Endothelial cell of umbilical vein (primary cell): ENCODE data around the gene ZBTB4. TPM values are rescaled to one million over a fixed set of nuclear protein-coding genes. Genes with fewer than 3 reads are reported as not detected.
A peak's percentile ranks its signal among the peaks of the same experiment; 100 is the strongest.

ENCODE experiments used
- BruUV-seq: library from RNA; stranded (reverse); fragments of 400-500 nt; replicated peaks from 2 replicates; lab custom pipeline; 2021; lab: Mats Ljungman, UMichigan
- CTCF ChIA-PET: fragments of 300-600, 350-600 bp; sonication (Branson Sonifier 250); formaldehyde crosslinking; loops from one replicate; lab custom pipeline; 2021; ENCODE audit warnings: antibody characterized with exemption, inconsistent platforms; lab: Charles Lee
- POLR2A ChIA-PET: fragments of 300-600, 350-600 bp; sonication (Branson Sonifier 250); formaldehyde crosslinking; loops from one replicate; lab custom pipeline; 2021; ENCODE audit warnings: antibody characterized with exemption, inconsistent platforms; lab: Charles Lee
- DNase-seq: peaks from one replicate; pipeline ENCODE4 v3.0.0-alpha.2; 2011; ENCODE audit warnings: low read depth, low spot score
- FAIRE-seq: peaks from 2 replicates; lab custom pipeline; 2011; peaks lifted over from hg19 to GRCh38; lab: Jason Lieb, UNC
- H2AFZ ChIP-seq: 2 replicates; pipeline ENCODE4 v1.6.0; 2012; ENCODE audit warnings: low read depth, low read length, control low read depth, inconsistent platforms
- H3K27ac ChIP-seq: 2 replicates; pipeline ENCODE4 v1.5.1; 2011; ENCODE audit warnings: low read depth, mild to moderate bottlenecking, control low read depth, low read length, moderate library complexity; ENCODE audit not compliant: insufficient read depth
- H3K27me3 ChIP-seq, 2 experiments: 2 replicates each; pipeline versions ENCODE4 v1.6.0 to v1.6.1; 2011; ENCODE audit warnings: low read length in 2 of 2, mixed read lengths in 1 of 2; ENCODE audit not compliant: control insufficient read depth in 2 of 2, insufficient read depth in 2 of 2
- H3K36me3 ChIP-seq, 2 experiments: 2 replicates in 1 of 2; 3 replicates in 1 of 2; pipeline ENCODE4 v1.5.1; 2011; ENCODE audit warnings: low read length in 2 of 2, mild to moderate bottlenecking in 1 of 2, moderate library complexity in 1 of 2; ENCODE audit not compliant: control insufficient read depth in 2 of 2, insufficient read depth in 2 of 2; ENCODE audit errors: extremely low read depth in 1 of 2
- H3K4me1 ChIP-seq: 3 replicates; pipeline ENCODE4 v1.5.1; 2011; ENCODE audit warnings: mild to moderate bottlenecking, low read length; ENCODE audit not compliant: control insufficient read depth, insufficient read depth; ENCODE audit errors: extremely low read depth
- H3K4me2 ChIP-seq: 2 replicates; pipeline ENCODE4 v1.6.1; 2011; ENCODE audit warnings: low read length, control low read depth, mixed read lengths; ENCODE audit not compliant: insufficient read depth
- H3K4me3 ChIP-seq, 3 experiments: fragments of 200-600 bp in 1 of 3; sonication (generic), shearing (Covaris generic) in 1 of 3; replicated peaks in 1 of 3; 2 replicates each; pipeline ENCODE4 v1.5.1; 2011 to 2016; ENCODE audit warnings: control low read depth in 3 of 3, low read length in 3 of 3, mild to moderate bottlenecking in 2 of 3, inconsistent platforms in 1 of 3, low read depth in 1 of 3, moderate library complexity in 1 of 3; ENCODE audit not compliant: insufficient read depth in 1 of 3
- H3K79me2 ChIP-seq: 2 replicates; pipeline ENCODE4 v1.6.0; 2012; ENCODE audit warnings: low read length, inconsistent platforms; ENCODE audit not compliant: control insufficient read depth, insufficient read depth
- H3K9ac ChIP-seq: replicated peaks from 2 replicates; pipeline ENCODE3; 2011; ENCODE audit warnings: low read length, control low read depth; ENCODE audit not compliant: insufficient read depth; ENCODE audit errors: extremely low read depth
- H3K9me1 ChIP-seq: replicated peaks from 3 replicates; pipeline ENCODE4 v1.6.0; 2011; ENCODE audit warnings: mild to moderate bottlenecking, low read length; ENCODE audit not compliant: control insufficient read depth, insufficient read depth; ENCODE audit errors: extremely low read depth
- H3K9me3 ChIP-seq: replicated peaks from 2 replicates; pipeline ENCODE4 v1.5.1; 2012; ENCODE audit warnings: low read length, inconsistent platforms; ENCODE audit not compliant: control insufficient read depth, insufficient read depth
- H4K20me1 ChIP-seq: replicated peaks from 2 replicates; pipeline ENCODE3; 2011; ENCODE audit warnings: mild to moderate bottlenecking, low read length; ENCODE audit not compliant: control insufficient read depth, insufficient read depth; ENCODE audit errors: extremely low read depth
- EZH2 ChIP-seq: IDR thresholded peaks from 2 replicates; pipeline ENCODE4 v1.6.1; 2012; ENCODE audit warnings: borderline replicate concordance, low read depth, mild to moderate bottlenecking, moderate library complexity, low read length, inconsistent platforms; ENCODE audit not compliant: severe bottlenecking
- FOS ChIP-seq: IDR thresholded peaks from 2 replicates; pipeline ENCODE4 v1.6.1; 2011; ENCODE audit warnings: mild to moderate bottlenecking, low read length, moderate library complexity, borderline replicate concordance; ENCODE audit not compliant: insufficient read depth
- GATA2 ChIP-seq: IDR thresholded peaks from 2 replicates; pipeline ENCODE4 v1.7.0; 2011; ENCODE audit warnings: low read depth, mild to moderate bottlenecking, moderate library complexity, mixed read lengths, low read length; ENCODE audit not compliant: insufficient read length, insufficient read depth
- JUN ChIP-seq: IDR thresholded peaks from 2 replicates; pipeline ENCODE4 v1.6.1; 2011; ENCODE audit warnings: borderline replicate concordance, low read depth; ENCODE audit not compliant: insufficient read length, insufficient read depth
- MYC ChIP-seq: IDR thresholded peaks from one replicate; pipeline ENCODE4 v1.6.1; 2011; ENCODE audit warnings: mild to moderate bottlenecking, low read depth, low read length
- POLR2A ChIP-seq: IDR thresholded peaks from 2 replicates; pipeline ENCODE4 v1.6.1; 2012; ENCODE audit warnings: low read depth, mild to moderate bottlenecking, control low read depth, low read length
- POLR2AphosphoS5 ChIP-seq: IDR thresholded peaks from 2 replicates; pipeline ENCODE4 v1.6.1; 2012; ENCODE audit warnings: low read depth, mild to moderate bottlenecking, control low read depth, low read length, moderate library complexity; ENCODE audit not compliant: insufficient read depth
- dilution Hi-C: fragments of 300-500 bp; cut with MboI; formaldehyde crosslinking; loops from one replicate; pipeline ENCODE4 v1.15.0; 2019; ENCODE audit warnings: low sequenced_read_pairs; ENCODE audit not compliant: extremely low pct_ligation_motif_present
- intact Hi-C: fragments of 100-400 bp; cut with micrococcal nuclease; formaldehyde crosslinking; loops from one replicate; pipeline ENCODE4 v1.10.0; 2022
- polyA plus RNA-seq, 4 experiments: library from polyadenylated mRNA; depleted of rRNA in 3 of 4; stranded (reverse) in 3 of 4; unstranded in 1 of 4; fragments of >200 nt; gene quantifications; 2 replicates each; pipeline versions ENCODE4 v1.2.1 to v1.2.3, GENCODE V29; 2011 to 2012; ENCODE audit warnings: missing spikeins in 1 of 4
- total RNA-seq: library from RNA; stranded (reverse); gene quantifications from 2 replicates; pipeline ENCODE4 v1.2.3, GENCODE V29; 2021
- TF ChIP-seq, protein P1 (sequence below), 2 donors: IDR thresholded peaks; 1 replicate in 1 of 2; 2 replicates in 1 of 2; pipeline ENCODE4 v1.5.1; 2011; ENCODE audit warnings: low read length in 2 of 2, mild to moderate bottlenecking in 2 of 2, moderate library complexity in 2 of 2, control low read depth in 1 of 2, inconsistent platforms in 1 of 2, low read depth in 1 of 2; ENCODE audit not compliant: insufficient read depth in 1 of 2; ENCODE audit errors: extremely low read depth in 1 of 2
- TF ChIP-seq, protein P2 (sequence below): IDR thresholded peaks from 2 replicates; pipeline ENCODE4 v1.6.1; 2011; ENCODE audit not compliant: insufficient read depth, insufficient read length

The ZBTB4 gene
- total and polyA plus RNA-seq, 2 donors (not counting 3 experiments of a cell fraction or from before 2014, with no cell fraction given): 15.1 to 26.5 TPM

DNA sequence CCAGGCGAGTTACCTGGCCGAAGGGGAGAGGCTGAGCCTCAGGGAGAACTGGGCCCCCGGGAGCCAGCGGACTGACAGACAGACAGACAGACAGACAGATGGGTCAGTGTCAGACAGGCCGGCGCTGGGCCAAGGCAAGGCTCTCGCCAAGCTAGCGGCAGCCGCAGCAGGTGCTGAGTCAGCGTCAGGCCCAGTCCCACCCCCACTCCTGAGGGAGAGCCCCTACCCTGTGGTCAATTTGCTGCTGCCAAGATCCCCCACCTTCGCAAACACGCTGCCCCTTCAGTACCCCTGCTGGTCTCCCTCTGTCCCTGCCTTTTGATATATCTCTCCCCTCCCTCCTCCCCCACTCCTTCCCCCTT is 38.6 kb downstream of the ZBTB4 start:
- no peaks in the 10 kb centered on the region for H3K36me3 ChIP-seq
- H3K27ac ChIP-seq: no peak overlapping the region
- TF ChIP-seq POLR2AphosphoS5 (no peak), GATA2 (no peak), EZH2 (no peak), FOS (no peak), MYC (no peak), POLR2A (no peak), JUN (no peak)
- TF ChIP-seq, protein P1, sequence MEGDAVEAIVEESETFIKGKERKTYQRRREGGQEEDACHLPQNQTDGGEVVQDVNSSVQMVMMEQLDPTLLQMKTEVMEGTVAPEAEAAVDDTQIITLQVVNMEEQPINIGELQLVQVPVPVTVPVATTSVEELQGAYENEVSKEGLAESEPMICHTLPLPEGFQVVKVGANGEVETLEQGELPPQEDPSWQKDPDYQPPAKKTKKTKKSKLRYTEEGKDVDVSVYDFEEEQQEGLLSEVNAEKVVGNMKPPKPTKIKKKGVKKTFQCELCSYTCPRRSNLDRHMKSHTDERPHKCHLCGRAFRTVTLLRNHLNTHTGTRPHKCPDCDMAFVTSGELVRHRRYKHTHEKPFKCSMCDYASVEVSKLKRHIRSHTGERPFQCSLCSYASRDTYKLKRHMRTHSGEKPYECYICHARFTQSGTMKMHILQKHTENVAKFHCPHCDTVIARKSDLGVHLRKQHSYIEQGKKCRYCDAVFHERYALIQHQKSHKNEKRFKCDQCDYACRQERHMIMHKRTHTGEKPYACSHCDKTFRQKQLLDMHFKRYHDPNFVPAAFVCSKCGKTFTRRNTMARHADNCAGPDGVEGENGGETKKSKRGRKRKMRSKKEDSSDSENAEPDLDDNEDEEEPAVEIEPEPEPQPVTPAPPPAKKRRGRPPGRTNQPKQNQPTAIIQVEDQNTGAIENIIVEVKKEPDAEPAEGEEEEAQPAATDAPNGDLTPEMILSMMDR (IDR thresholded peaks at IDR 0.05; ENCODE audit: extremely low read depth in 1 of 2, insufficient read depth in 1 of 2, low read depth in 1 of 2, low read length in 2 of 2): no peak
- TF ChIP-seq, protein P2, sequence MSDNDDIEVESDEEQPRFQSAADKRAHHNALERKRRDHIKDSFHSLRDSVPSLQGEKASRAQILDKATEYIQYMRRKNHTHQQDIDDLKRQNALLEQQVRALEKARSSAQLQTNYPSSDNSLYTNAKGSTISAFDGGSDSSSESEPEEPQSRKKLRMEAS: no peak
- H3K4me2 ChIP-seq: peak overlapping the region; percentile 43
- DNase-seq: peak; percentile 22
- H3K9me3 ChIP-seq: no peaks in the 10 kb centered on the region
- peaks cover 28% of the 10 kb centered on the region for H3K4me1 ChIP-seq
- dilution Hi-C loops: no loop called here
- CTCF ChIA-PET: interaction anchor here (0.6 to 3.0 kb wide), 10 partner anchors 8 to 120 kb away, joined by 3 to 17 read pairs (median 3); partner anchors contain the start of gene PLSCR3
- no TSS peak for BruUV-seq
- no peak overlapping the region for H2AFZ ChIP-seq
- H3K9ac ChIP-seq: no peak overlapping the region
- intact Hi-C loops: no loop called here
- POLR2A ChIA-PET: interaction anchor here (0.6 to 1.6 kb wide), 4 partner anchors 38 to 133 kb away, joined by 3 to 6 read pairs (median 4); partner anchors contain the start of genes POLR2A and ZBTB4
- H3K27me3 ChIP-seq: peaks cover 22 to 30% of the 10 kb centered on the region in 2 experiments
- peak; percentile 62 for FAIRE-seq
- H3K4me3 ChIP-seq: peak overlapping the region in 1 of 3 experiments; percentile 30
- no peaks in the 10 kb centered on the region for H3K9me1 ChIP-seq
- no peaks in the 10 kb centered on the region for H3K79me2 ChIP-seq
- H4K20me1 ChIP-seq: no peaks in the 10 kb centered on the region
